SU-DHL-6 (cell line): Measurements from ENCODE around the gene MCM8.

Experiments
- H2AFZ ChIP-seq: fragments of 200-600 bp; sonication (generic); 2 replicates; pipeline ENCODE4 v1.6.1; 2014; ENCODE audit warnings: low read depth, mild to moderate bottlenecking, moderate library complexity, mixed read lengths, antibody characterized with exemption, low read length; ENCODE audit not compliant: severe bottlenecking
- H3F3A ChIP-seq: fragments of 200-600 bp; shearing (Covaris generic); 2 replicates; pipeline ENCODE4 v1.6.0; 2016; ENCODE audit warnings: antibody characterized with exemption, mild to moderate bottlenecking; ENCODE audit not compliant: insufficient read depth
- H3K27ac ChIP-seq: fragments of 200-600 bp; sonication (generic); 2 replicates; pipeline ENCODE4 v1.5.1; 2016; ENCODE audit warnings: low read depth, mild to moderate bottlenecking, low read length, moderate library complexity, mixed read lengths
- H3K27me3 ChIP-seq: fragments of 200-600 bp; sonication (generic), shearing (Covaris generic); 2 replicates; pipeline ENCODE4 v1.6.0; 2014; ENCODE audit warnings: mild to moderate bottlenecking, low read length
- H3K36me3 ChIP-seq: fragments of 200-600 bp; sonication (generic); 2 replicates; pipeline ENCODE4 v1.6.1; 2014; ENCODE audit warnings: mild to moderate bottlenecking, low read length, mixed read lengths
- H3K4me2 ChIP-seq: fragments of 300-600, 200-600 bp; shearing (Covaris generic), sonication (generic); 2 replicates; pipeline ENCODE4 v1.6.0; 2014; ENCODE audit warnings: low read length, low read depth, mild to moderate bottlenecking; ENCODE audit not compliant: poor library complexity, severe bottlenecking
- H3K4me3 ChIP-seq: fragments of 200-600 bp; sonication (generic); 2 replicates; pipeline ENCODE4 v1.5.1; 2014; ENCODE audit warnings: antibody characterized with exemption, low read length, mild to moderate bottlenecking, mixed read lengths; ENCODE audit not compliant: insufficient read depth, poor library complexity, severe bottlenecking
- H3K79me2 ChIP-seq: fragments of 200-600 bp; sonication (generic); 2 replicates; pipeline ENCODE4 v1.6.1; 2014; ENCODE audit warnings: mild to moderate bottlenecking, low read length, moderate library complexity; ENCODE audit not compliant: insufficient read depth
- H3K9ac ChIP-seq: fragments of 200-600 bp; sonication (generic); 2 replicates; pipeline ENCODE4 v1.7.0; 2014; ENCODE audit warnings: mild to moderate bottlenecking, low read length
- H3K9me2 ChIP-seq: fragments of 200-600 bp; sonication (generic); replicated peaks from 2 replicates; pipeline ENCODE4 v1.6.1; 2014; ENCODE audit warnings: low read length; ENCODE audit not compliant: insufficient read depth
- H3K9me3 ChIP-seq: fragments of 200-600 bp; sonication (generic); 2 replicates; pipeline ENCODE4 v1.6.1; 2014; ENCODE audit warnings: low read length, mixed read lengths; ENCODE audit not compliant: insufficient read depth
- H4K20me1 ChIP-seq: fragments of 200-600 bp; sonication (generic); 2 replicates; pipeline ENCODE4 v1.6.1; 2014; ENCODE audit warnings: low read depth, mild to moderate bottlenecking, antibody characterized with exemption, low read length, moderate library complexity, mixed read lengths
- EZH2phosphoT487 ChIP-seq: fragments of 200-600 bp; sonication (generic), shearing (Covaris generic); conservative IDR thresholded peaks from 2 replicates; pipeline ENCODE4 v1.6.1; 2018; ENCODE audit warnings: mild to moderate bottlenecking, antibody characterized with exemption, low read length, moderate library complexity, mixed read lengths
- TF ChIP-seq, protein P1 (sequence below): fragments of 200-600 bp; sonication (generic); IDR thresholded peaks from one replicate; pipeline ENCODE4 v1.5.1; 2017; ENCODE audit warnings: antibody characterized with exemption, mild to moderate bottlenecking, low read length, moderate library complexity; ENCODE audit not compliant: insufficient read depth, poor library complexity, severe bottlenecking

MCM8 gene

DNA sequence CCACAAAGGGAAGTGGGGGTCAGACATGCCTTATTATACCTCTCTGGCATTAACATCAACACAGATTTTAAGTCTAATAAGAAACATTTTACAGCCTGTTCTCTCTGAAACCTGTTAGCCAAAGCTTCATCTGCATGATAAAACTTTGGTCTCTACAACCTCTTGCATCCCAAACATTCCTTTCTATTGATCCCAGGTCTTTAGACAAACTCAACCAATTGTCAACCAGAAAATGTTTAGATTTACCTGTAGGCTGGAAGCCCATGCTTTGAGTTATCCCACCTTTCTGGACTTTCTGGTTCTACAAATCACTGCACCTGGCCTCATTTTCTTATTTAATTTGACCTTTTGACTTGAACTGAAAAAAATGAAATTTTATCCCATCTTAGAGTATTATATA is 20.8 kb downstream of the MCM8 start:
- no peaks in the 10 kb centered on the region for H3K9me2 ChIP-seq
- TF ChIP-seq, protein P1, sequence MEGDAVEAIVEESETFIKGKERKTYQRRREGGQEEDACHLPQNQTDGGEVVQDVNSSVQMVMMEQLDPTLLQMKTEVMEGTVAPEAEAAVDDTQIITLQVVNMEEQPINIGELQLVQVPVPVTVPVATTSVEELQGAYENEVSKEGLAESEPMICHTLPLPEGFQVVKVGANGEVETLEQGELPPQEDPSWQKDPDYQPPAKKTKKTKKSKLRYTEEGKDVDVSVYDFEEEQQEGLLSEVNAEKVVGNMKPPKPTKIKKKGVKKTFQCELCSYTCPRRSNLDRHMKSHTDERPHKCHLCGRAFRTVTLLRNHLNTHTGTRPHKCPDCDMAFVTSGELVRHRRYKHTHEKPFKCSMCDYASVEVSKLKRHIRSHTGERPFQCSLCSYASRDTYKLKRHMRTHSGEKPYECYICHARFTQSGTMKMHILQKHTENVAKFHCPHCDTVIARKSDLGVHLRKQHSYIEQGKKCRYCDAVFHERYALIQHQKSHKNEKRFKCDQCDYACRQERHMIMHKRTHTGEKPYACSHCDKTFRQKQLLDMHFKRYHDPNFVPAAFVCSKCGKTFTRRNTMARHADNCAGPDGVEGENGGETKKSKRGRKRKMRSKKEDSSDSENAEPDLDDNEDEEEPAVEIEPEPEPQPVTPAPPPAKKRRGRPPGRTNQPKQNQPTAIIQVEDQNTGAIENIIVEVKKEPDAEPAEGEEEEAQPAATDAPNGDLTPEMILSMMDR, result no peak
- TF ChIP-seq EZH2phosphoT487, result no peak
- no peaks in the 10 kb centered on the region for H3F3A ChIP-seq
- peaks cover 37% of the 10 kb centered on the region for H3K36me3 ChIP-seq
- H3K79me2 ChIP-seq, result no peaks in the 10 kb centered on the region
- no peak overlapping the region for H3K27ac ChIP-seq
- no peak overlapping the region for H2AFZ ChIP-seq
- H3K27me3 ChIP-seq, result no peaks in the 10 kb centered on the region
- no peaks in the 10 kb centered on the region for H4K20me1 ChIP-seq
- no peak overlapping the region for H3K9ac ChIP-seq
- H3K4me2 ChIP-seq, result no peak overlapping the region
- no peak overlapping the region for H3K4me3 ChIP-seq
- H3K9me3 ChIP-seq, result no peaks in the 10 kb centered on the region

DNA sequence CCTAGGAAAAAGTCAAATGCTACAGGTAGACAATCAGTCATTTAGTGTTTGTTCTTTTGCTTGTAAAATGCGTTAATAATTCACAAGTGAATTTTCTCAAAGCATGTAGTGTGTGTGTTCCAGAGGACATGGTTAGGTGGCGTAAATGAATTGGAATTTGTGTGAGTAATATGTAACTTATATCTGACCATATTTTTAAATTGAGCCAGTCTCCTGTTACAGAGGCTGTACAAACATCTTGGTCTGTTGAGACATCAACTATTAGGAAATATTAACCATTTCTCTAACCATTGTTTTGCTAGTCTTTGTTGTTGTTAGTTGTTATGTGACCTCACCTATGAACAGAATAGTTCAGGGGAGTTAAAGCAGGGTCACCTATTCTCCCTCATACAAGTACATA is 22.7 kb downstream of the MCM8 start:
- Histone ChIP-seq H3K36me3 (peaks cover 36% of the 10 kb centered on the region), H3K9me3 (no peaks in the 10 kb centered on the region), H2AFZ (no peak overlapping the region), H3K4me3 (no peak overlapping the region), H3K9ac (no peak overlapping the region), H3K79me2 (no peaks in the 10 kb centered on the region), H3K27ac (no peak overlapping the region), H3F3A (no peaks in the 10 kb centered on the region), H3K4me2 (no peak overlapping the region), H4K20me1 (no peaks in the 10 kb centered on the region), H3K9me2 (no peaks in the 10 kb centered on the region), H3K27me3 (no peaks in the 10 kb centered on the region)
- no peak for TF ChIP-seq EZH2phosphoT487
- TF ChIP-seq, protein P1, result no peak

DNA sequence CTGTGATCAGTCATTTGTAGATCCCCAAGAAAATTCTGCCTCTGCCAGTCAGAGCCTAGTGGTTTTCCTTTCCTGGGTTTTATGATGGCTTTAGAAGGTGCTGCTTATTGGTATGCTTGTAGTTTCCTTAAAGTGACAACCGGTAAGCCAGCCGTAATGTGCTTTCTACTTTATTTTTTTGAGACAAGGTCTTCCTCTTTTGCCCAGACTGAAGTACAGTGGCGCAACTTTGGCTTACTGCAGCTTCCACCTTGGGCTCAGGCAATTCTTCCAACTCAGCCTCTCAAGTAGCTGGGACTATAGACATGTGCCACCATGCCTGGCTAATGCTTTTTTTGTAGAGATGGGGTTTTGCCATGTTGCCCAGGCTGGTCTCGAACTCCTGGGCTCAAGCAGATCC is 23.5 kb downstream of the MCM8 start:
- Histone ChIP-seq H3K4me2 (no peak overlapping the region), H2AFZ (no peak overlapping the region), H3K27ac (no peak overlapping the region), H3K27me3 (no peaks in the 10 kb centered on the region), H3K9me2 (no peaks in the 10 kb centered on the region), H3F3A (no peaks in the 10 kb centered on the region), H3K36me3 (peaks cover 35% of the 10 kb centered on the region), H3K9ac (no peak overlapping the region), H3K79me2 (no peaks in the 10 kb centered on the region), H3K4me3 (no peak overlapping the region), H4K20me1 (no peaks in the 10 kb centered on the region), H3K9me3 (no peaks in the 10 kb centered on the region)
- TF ChIP-seq, protein P1, result no peak

DNA sequence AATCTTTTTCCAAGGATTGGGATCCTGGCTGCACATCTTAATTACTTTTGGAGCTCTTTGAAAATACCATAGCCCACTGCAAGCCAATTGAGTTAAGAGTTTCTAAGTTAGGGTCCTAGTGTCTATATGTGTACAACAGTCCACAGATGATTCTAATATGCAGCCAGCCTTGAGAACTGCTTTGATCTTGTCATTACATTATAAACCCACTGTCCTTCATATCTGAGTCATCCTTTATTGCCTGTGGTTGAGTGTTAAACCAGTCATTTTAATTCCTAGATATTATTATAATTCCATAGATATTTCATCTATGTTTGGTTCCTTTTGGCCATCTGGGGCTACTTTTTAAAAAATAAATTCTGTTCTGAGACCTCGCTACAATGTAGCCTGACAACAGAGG is 24.1 kb downstream of the MCM8 start:
- Histone ChIP-seq H3K27ac (no peak overlapping the region), H3K36me3 (peaks cover 40% of the 10 kb centered on the region)

More for the DNA sequence above, 24.1 kb downstream of the MCM8 start:
- Histone ChIP-seq H3K4me3 (no peak overlapping the region), H3K9me3 (no peaks in the 10 kb centered on the region), H3F3A (no peaks in the 10 kb centered on the region), H3K4me2 (no peak overlapping the region), H3K9ac (no peak overlapping the region), H3K79me2 (no peaks in the 10 kb centered on the region), H3K27me3 (no peaks in the 10 kb centered on the region), H3K9me2 (no peaks in the 10 kb centered on the region), H2AFZ (no peak overlapping the region), H4K20me1 (no peaks in the 10 kb centered on the region)
- TF ChIP-seq, protein P1, result no peak
